DMS114 treated with DMSO at 0.1 percent for 48 hours (cell line): ENCODE data around the gene GCDH.
"Not testable (repeated sequence)": the region's sequence is repeated elsewhere in the genome, so short reads cannot be mapped to it uniquely, and the experiment has no call there.

Source experiments
- DNase-seq: peaks from one replicate; lab custom pipeline; 2025; ENCODE audit not compliant: unreplicated experiment; lab: John Stamatoyannopoulos, UW

The GCDH gene

GRCh38 chr19:12890787-12891552 is at the start of gene GCDH:
Gene GCDH (plus strand): TSS chr19:12891160. CDS start chr19:12891305, 145 bp downstream.
- DNase-seq = peak; percentile 96

GRCh38 chr19:12842511-12842910 is 48.4 kb upstream of the GCDH start:
- no peak for DNase-seq

DNA sequence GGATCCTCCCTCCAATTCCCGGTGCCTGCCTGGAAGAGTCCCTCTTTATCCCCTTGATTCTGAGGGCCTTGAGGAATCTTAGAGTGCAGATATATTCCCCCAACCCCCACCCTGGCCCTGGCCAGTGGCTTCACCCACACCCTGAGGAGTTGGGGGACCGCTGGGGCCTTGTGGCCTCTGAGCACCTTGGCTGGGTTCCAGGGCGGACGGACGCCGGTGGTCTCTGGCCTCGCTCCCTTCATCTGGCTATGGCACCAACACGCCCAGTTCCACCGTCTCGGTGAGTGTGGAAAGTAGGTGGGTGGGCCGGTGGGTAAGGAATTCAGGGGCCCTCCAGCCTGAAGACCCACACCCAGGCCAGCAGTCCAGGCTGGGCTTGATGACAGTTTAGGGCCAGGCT is 47.6 kb upstream of the GCDH start:
- DNase-seq = no peak

- DNase-seq = no peak
Observed at GRCh38 chr19:12843999-12844732, 46.8 kb upstream of the GCDH start.

- not testable (repeated sequence) for DNase-seq
Observed at GRCh38 chr19:12846613-12847012, 44.3 kb upstream of the GCDH start.

DNA sequence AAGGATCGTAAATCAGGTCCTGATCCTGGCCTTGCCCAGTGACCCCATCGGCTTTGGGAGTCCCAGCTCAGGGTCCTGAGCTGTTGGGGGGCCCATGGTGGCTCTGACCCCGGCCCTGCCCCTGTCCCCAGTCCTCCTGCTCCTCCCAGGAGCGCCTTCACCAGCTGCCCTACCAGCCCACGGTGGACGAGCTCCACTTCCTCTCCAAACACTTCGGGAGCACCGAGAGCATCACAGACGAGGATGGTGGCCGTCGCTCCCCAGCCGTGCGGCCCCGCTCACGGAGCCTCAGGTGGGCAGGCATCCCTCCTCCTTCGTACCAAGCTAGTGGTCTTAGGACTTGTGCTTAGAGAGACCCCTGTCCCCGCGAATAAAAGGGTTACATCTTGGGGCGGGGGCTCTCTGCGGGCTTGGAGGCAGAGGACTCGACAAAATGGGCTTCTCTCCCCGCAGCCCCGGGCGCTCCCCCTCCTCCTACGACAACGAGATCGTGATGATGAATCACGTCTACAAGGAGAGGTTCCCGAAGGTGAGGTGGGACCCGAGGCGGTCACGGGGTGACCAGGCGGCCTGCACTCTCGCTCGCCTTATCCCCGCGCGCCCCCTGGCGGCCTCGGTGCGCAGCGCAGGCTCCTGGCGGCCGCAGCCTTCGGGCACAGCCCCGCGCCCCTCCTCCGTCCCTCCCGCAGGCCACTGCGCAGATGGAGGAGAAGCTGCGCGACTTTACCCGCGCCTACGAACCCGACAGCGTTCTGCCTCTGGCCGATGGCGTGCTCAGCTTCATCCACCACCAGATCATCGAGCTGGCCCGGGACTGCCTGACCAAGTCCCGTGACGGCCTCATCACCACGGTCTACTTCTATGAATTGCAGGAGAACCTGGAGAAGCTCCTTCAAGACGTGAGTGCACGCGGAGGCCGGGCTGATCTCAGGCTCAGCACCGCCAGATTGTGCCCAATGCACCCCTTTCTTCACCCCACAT is 43.5 kb upstream of the GCDH start:
- no peak for DNase-seq

GRCh38 chr19:12856653-12857052 is 34.3 kb upstream of the GCDH start:
- DNase-seq = no peak

- DNase-seq = no peak
Observed at GRCh38 chr19:12858041-12858928, 32.7 kb upstream of the GCDH start.

GRCh38 chr19:12859546-12859945 is 31.4 kb upstream of the GCDH start:
- no peak for DNase-seq

- no peak for DNase-seq
Observed at GRCh38 chr19:12864143-12864542, 26.8 kb upstream of the GCDH start.

DNA sequence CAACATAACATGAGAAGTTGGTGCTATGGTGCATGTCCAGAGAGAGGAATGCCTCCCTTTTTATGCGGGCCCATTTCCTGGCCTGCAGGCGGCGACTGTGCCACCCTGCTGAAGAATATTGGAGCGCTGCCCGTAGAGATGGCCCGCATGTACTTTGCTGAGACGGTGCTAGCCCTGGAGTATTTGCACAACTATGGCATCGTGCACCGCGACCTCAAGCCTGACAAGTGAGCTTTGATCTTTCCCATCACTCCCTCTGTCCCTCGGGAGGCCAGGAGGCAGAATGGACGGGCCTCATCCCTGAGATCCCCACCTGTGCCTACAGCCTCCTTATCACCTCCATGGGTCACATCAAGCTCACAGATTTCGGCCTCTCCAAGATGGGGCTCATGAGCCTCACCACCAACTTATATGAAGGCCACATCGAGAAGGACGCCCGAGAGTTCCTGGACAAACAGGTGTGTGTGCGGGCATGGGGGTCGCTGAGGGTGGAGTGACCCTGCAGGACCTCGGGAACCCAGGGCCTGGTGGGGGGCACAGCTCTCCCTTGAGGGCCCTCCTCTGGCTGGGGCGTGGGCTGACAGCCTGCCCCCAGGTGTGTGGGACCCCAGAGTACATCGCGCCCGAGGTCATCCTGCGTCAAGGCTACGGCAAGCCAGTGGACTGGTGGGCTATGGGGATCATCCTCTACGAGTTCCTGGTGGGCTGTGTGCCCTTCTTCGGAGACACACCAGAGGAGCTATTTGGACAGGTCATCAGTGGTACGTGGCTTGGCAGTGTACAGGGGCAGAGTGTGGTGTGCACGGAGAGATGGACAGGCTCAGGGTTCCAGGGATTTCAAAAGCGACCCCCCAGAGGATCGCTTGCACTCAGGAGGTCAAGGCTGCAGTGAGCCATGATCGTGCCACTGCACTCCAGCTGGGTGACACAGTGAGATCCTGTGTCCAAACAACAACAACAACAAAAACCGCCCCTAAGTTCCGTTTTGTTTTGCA is 25.9 kb upstream of the GCDH start:
- no peak for DNase-seq

DNA sequence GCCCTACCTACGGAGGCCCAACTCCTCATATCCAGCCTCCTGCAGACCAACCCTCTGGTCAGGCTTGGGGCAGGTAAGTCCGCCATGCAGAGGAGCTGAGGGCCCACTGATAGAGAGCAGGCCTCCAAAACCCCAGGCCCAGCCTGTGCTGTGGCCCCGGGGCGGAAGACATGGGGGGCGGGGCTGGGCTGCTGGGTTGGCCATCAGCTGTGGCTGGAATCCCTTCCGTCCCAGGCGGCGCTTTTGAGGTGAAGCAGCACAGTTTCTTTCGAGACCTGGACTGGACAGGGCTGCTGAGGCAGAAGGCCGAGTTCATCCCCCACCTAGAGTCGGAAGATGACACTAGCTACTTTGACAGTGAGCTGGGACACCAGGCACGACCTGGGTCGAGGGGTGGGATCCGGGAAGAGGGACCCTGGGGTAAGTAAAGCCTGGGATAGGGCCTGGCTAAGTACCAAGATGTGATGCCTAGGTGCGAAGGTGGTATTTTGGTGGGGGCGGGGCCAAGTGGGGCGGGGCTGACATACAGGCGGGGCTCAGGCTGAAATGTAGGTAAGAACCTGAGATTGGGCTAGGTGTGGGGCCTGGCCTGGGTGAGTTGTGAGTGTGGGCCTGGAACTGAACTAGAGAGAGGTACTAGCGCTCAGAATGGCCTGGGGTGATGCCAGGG is 25.1 kb upstream of the GCDH start:
- no peak for DNase-seq

DNA sequence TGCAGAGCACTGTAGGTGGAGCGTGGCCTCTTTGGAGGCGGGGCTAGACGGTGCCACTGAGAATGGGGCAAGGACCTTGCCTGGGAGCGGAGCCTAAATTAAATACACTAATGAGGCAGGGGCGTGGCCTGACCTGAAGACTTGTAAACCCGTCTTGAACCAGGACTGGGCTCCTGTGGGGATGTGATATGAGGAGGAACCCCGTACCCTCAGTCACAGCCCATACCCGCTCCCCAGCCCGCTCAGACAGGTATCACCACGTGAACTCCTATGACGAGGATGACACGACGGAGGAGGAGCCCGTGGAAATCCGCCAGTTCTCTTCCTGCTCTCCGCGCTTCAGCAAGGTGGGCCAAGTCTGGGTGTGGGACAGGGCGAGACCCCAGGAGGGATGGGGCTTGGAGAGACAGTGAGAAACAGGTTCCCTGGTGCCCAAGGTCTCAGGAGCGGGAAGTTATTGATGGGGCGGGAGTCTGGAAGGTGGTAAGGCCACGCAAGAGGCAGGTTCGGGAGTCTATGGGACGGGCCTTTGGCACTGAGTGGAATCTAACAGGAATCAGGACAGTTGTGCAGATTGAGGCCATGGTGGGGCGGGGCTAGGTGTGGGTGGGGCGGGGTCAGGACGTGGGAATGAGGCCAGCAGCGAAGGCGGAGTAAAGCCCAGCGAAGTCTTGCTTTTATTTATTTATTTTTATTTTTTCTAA is 24.4 kb upstream of the GCDH start:
- no peak for DNase-seq

- peak; percentile 42 for DNase-seq
Observed at GRCh38 chr19:12867120-12868099, 23.6 kb upstream of the GCDH start.

GRCh38 chr19:12868540-12869112 is 22.3 kb upstream of the GCDH start:
- no peak for DNase-seq

DNA sequence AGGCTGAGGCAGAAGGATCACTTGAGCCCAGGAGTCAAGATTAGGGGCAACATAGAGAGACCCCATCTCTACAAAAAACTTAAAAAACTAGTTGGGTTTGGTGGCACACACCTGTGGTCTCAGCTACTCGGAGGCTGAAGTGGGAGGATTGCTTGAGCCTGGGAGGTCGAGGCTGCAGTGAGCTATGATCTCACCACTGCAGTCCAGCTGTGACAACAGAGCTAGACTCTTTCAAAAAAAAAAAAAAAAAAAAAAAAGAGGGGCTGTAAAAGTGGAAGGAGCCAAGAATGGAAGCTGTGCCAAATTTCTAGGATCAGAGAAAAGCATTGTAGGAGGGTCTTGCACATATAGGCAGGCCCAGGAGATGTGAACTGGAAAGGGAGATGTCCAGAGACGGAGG is 19.3 kb upstream of the GCDH start:
- no peak for DNase-seq
